ENCODE results near the gene ZDHHC7. TPM values are rescaled to one million over a fixed set of nuclear protein-coding genes. Genes with fewer than 3 reads are reported as not detected.
"Not testable (repeated sequence)": the region's sequence is repeated elsewhere in the genome, so short reads cannot be mapped to it uniquely, and the experiment has no call there.

The ZDHHC7 gene
- total RNA-seq, 6 donors from 2014 or later, result 77.4 to 112 (median 92.7) TPM

- no peak for ATAC-seq (ENCODE audit: low FRiP score in 2 of 2)
- no peak overlapping the region for H3K4me3 ChIP-seq
- 70 to 84% methylated on average over 4 of the region's 4 CpGs for WGBS, 2 donors
These were observed 67.7 kb downstream of the ZDHHC7 start for GRCh38 chr16:84943620-84944019.

GRCh38 chr16:84942786-84943185, 68.5 kb downstream of the ZDHHC7 start:
- H3K27ac ChIP-seq, result no peak overlapping the region
- no peak for TF ChIP-seq POLR2A (IDR thresholded peaks at IDR 0.05)
- TF ChIP-seq POLR2AphosphoS5 (IDR thresholded peaks at IDR 0.05), result no peak
- no peak for TF ChIP-seq EP300 (IDR thresholded peaks at IDR 0.05)
- TF ChIP-seq CTCF (IDR thresholded peaks at IDR 0.05), result no peak
- no peak for DNase-seq
- H3K4me1 ChIP-seq, result no peaks in the 10 kb centered on the region
- no peaks in the 10 kb centered on the region for H3K27me3 ChIP-seq
- no peaks in the 10 kb centered on the region for H3K9me3 ChIP-seq
- ATAC-seq (ENCODE audit: low FRiP score in 2 of 2), result no peak
- 88 to 93% methylated on average over 4 of the region's 4 CpGs for WGBS, 2 donors
- no peaks in the 10 kb centered on the region for H3K36me3 ChIP-seq
- H3K4me3 ChIP-seq, result no peak overlapping the region

More at GRCh38 chr16:84943620-84944019, 67.7 kb downstream of the ZDHHC7 start:
- Histone ChIP-seq H3K27ac (no peak overlapping the region), H3K27me3 (no peaks in the 10 kb centered on the region), H3K36me3 (no peaks in the 10 kb centered on the region), H3K4me1 (no peaks in the 10 kb centered on the region), H3K9me3 (no peaks in the 10 kb centered on the region)
- TF ChIP-seq EP300 (IDR thresholded peaks at IDR 0.05) (no peak), POLR2A (IDR thresholded peaks at IDR 0.05) (no peak), POLR2AphosphoS5 (IDR thresholded peaks at IDR 0.05) (no peak)
- DNase-seq, result no peak

GRCh38 chr16:84941921-84942320, 69.4 kb downstream of the ZDHHC7 start:
- no peaks in the 10 kb centered on the region for H3K27me3 ChIP-seq
- H3K36me3 ChIP-seq, result no peaks in the 10 kb centered on the region
- ATAC-seq (ENCODE audit: low FRiP score in 2 of 2) (no peak), DNase-seq (no peak)
- H3K4me1 ChIP-seq, result no peaks in the 10 kb centered on the region
- TF ChIP-seq EP300 (IDR thresholded peaks at IDR 0.05) (no peak), POLR2A (IDR thresholded peaks at IDR 0.05) (no peak), POLR2AphosphoS5 (IDR thresholded peaks at IDR 0.05) (no peak), CTCF (IDR thresholded peaks at IDR 0.05) (no peak)
- H3K9me3 ChIP-seq, result no peaks in the 10 kb centered on the region
- WGBS, 2 donors, result 94 to 95% methylated on average over 10 of the region's 10 CpGs
- H3K27ac ChIP-seq, result no peak overlapping the region
- no peak overlapping the region for H3K4me3 ChIP-seq

- DNase-seq, result peak in 1 of 2 donors; percentile 78
- H3K4me1 ChIP-seq, result no peaks in the 10 kb centered on the region
- no peaks in the 10 kb centered on the region for H3K36me3 ChIP-seq
- H3K27ac ChIP-seq, result no peak overlapping the region
- peak in 1 of 2 donors; percentile 74 for ATAC-seq (ENCODE audit: low FRiP score in 2 of 2)
- no peaks in the 10 kb centered on the region for H3K27me3 ChIP-seq
- no peak overlapping the region for H3K4me3 ChIP-seq
- H3K9me3 ChIP-seq, result no peaks in the 10 kb centered on the region
- WGBS, 2 donors, result 82 to 85% methylated on average over 15 to 40 of the region's 41 CpGs
- no peak for TF ChIP-seq POLR2A (IDR thresholded peaks at IDR 0.05)
- no peak for TF ChIP-seq EP300 (IDR thresholded peaks at IDR 0.05)
- no peak for TF ChIP-seq CTCF (IDR thresholded peaks at IDR 0.05)
- no peak for TF ChIP-seq POLR2AphosphoS5 (IDR thresholded peaks at IDR 0.05)
These were observed 70.4 kb downstream of the ZDHHC7 start for GRCh38 chr16:84940670-84941551.

GRCh38 chr16:84938616-84939015, 72.7 kb downstream of the ZDHHC7 start:
- not testable (repeated sequence) for H3K9me3 ChIP-seq; H3K36me3 ChIP-seq; H3K4me3 ChIP-seq; H3K4me1 ChIP-seq; H3K27ac ChIP-seq; ATAC-seq (ENCODE audit: low FRiP score in 2 of 2); H3K27me3 ChIP-seq; DNase-seq
- 74 to 75% methylated on average over 5 to 6 of the region's 6 CpGs for WGBS, 2 donors

Data from upper lobe of left lung (tissue), 6 donors.